Brain microvascular endothelial cell (primary cell): Measurements from ENCODE around the gene PTPRN2.

Experiments
- DNase-seq: peaks from one replicate; pipeline ENCODE4 v3.0.0-alpha.2; 2020
- H3K27ac ChIP-seq: fragments of 250-450 bp; sonication (Bioruptor Pico); 2 replicates; pipeline ENCODE4 v1.5.1; 2020; ENCODE audit warnings: mild to moderate bottlenecking, moderate library complexity
- H3K27me3 ChIP-seq: fragments of 250-450 bp; sonication (Bioruptor Pico); replicated peaks from 2 replicates; pipeline ENCODE4 v1.5.1; 2020; ENCODE audit warnings: mild to moderate bottlenecking
- H3K36me3 ChIP-seq: fragments of 250-450 bp; sonication (Bioruptor Pico); replicated peaks from 2 replicates; pipeline ENCODE4 v1.5.1; 2020; ENCODE audit warnings: mild to moderate bottlenecking
- H3K4me3 ChIP-seq: 2 replicates; pipeline ENCODE4 v1.5.1; 2011; ENCODE audit warnings: low read depth, mild to moderate bottlenecking, control low read depth, low read length, moderate library complexity
- CTCF ChIP-seq: IDR thresholded peaks from 2 replicates; pipeline ENCODE4 v1.5.1; 2011; ENCODE audit warnings: low read depth, mild to moderate bottlenecking, moderate library complexity, low read length, control low read depth, inconsistent platforms; ENCODE audit errors: missing control alignments
- in situ Hi-C: cut with HindIII; loops from 2 replicates; pipeline ENCODE4 v1.10.0; 2017; ENCODE audit warnings: low sequenced_read_pairs, low pct_ligation_motif_present

The PTPRN2 gene

GRCh38 chr7:158581440-158582088 lies 6.1 kb downstream of the PTPRN2 start:
- DNase-seq, result no peak
- Histone ChIP-seq H3K27ac (no peak overlapping the region), H3K36me3 (no peaks in the 10 kb centered on the region), H3K4me3 (no peak overlapping the region), H3K27me3 (peaks cover 22% of the 10 kb centered on the region)
- in situ Hi-C loops, result no loop called here
- TF ChIP-seq CTCF, result no peak

GRCh38 chr7:158579662-158580646 lies 7.7 kb downstream of the PTPRN2 start:
- in situ Hi-C loops, result no loop called here
- no peak for DNase-seq
- H3K4me3 ChIP-seq, result no peak overlapping the region
- H3K27me3 ChIP-seq, result peaks cover 7% of the 10 kb centered on the region
- no peak overlapping the region for H3K27ac ChIP-seq
- no peak for TF ChIP-seq CTCF
- no peaks in the 10 kb centered on the region for H3K36me3 ChIP-seq

GRCh38 chr7:158576050-158576762 lies 11.4 kb downstream of the PTPRN2 start:
- TF ChIP-seq CTCF, result no peak
- no peak for DNase-seq
- H3K27me3 ChIP-seq, result no peaks in the 10 kb centered on the region
- no peaks in the 10 kb centered on the region for H3K36me3 ChIP-seq
- H3K27ac ChIP-seq, result no peak overlapping the region
- in situ Hi-C loops, result no loop called here
- no peak overlapping the region for H3K4me3 ChIP-seq

GRCh38 chr7:158574308-158575036 lies 13.2 kb downstream of the PTPRN2 start:
- Histone ChIP-seq H3K27ac (no peak overlapping the region), H3K36me3 (no peaks in the 10 kb centered on the region), H3K27me3 (peaks cover 9% of the 10 kb centered on the region), H3K4me3 (no peak overlapping the region)
- no peak for TF ChIP-seq CTCF
- in situ Hi-C loops, result no loop called here
- no peak for DNase-seq

- no peak for DNase-seq
- Histone ChIP-seq H3K36me3 (no peaks in the 10 kb centered on the region), H3K27me3 (peaks cover 12% of the 10 kb centered on the region), H3K4me3 (no peak overlapping the region), H3K27ac (no peak overlapping the region)
- no peak for TF ChIP-seq CTCF
- in situ Hi-C loops, result no loop called here
Observed at GRCh38 chr7:158573310-158573709, 14.3 kb downstream of the PTPRN2 start.
